Kidney epithelial cell (primary cell): ENCODE data around the gene SLC22A6. TPM values are rescaled to one million over a fixed set of nuclear protein-coding genes. Genes with fewer than 3 reads are reported as not detected.

Source experiments
- DNase-seq: peaks from one replicate; pipeline ENCODE4 v3.0.0-alpha.2; 2010; ENCODE audit warnings: low read depth
- H3K27me3 ChIP-seq: 2 replicates; pipeline ENCODE4 v1.6.0; 2011; ENCODE audit warnings: low read length; ENCODE audit not compliant: control insufficient read depth, insufficient read depth
- H3K36me3 ChIP-seq: 2 replicates; pipeline ENCODE4 v1.5.1; 2011; ENCODE audit warnings: low read length; ENCODE audit not compliant: control insufficient read depth, insufficient read depth
- H3K4me3 ChIP-seq: 2 replicates; pipeline ENCODE4 v1.5.1; 2011; ENCODE audit warnings: low read depth, mild to moderate bottlenecking, control low read depth, low read length
- CTCF ChIP-seq: IDR thresholded peaks from 2 replicates; pipeline ENCODE4 v1.5.1; 2011; ENCODE audit warnings: mild to moderate bottlenecking, moderate library complexity, low read length, control low read depth, inconsistent platforms; ENCODE audit not compliant: insufficient read depth, poor library complexity, severe bottlenecking
- total RNA-seq: library from RNA; depleted of rRNA; stranded (reverse); fragments of >200 nt; gene quantifications from 2 replicates; pipeline ENCODE4 v1.2.3, GENCODE V29; 2015

Gene SLC22A6
- total RNA-seq, 1 donor from 2014 or later: not detected

DNA sequence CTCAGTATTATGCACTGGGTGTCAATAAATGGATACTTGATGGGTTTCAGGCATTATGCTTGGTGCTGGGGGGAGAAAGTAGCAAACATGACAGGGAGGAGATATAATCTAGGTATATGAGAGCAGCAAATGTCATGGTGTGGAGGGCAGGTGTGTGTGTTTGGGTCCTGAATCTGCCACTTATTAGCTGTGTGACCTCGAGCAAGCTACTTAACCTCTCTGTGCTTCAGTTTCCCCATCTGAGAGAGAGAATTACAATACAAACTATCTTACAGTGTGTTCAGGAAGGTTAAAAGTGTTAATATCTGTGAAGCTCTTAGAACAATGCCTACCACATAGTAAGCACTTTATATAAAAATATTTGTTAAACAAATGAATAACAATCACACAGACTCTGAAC, 28.1 kb upstream of the SLC22A6 start:
- no peak for DNase-seq
- no peaks in the 10 kb centered on the region for H3K27me3 ChIP-seq
- H3K36me3 ChIP-seq: no peaks in the 10 kb centered on the region
- H3K4me3 ChIP-seq: no peak overlapping the region
- TF ChIP-seq CTCF: no peak

GRCh38 chr11:63012430-63012829, 27.7 kb upstream of the SLC22A6 start:
- DNase-seq: no peak
- Histone ChIP-seq H3K4me3 (no peak overlapping the region), H3K27me3 (no peaks in the 10 kb centered on the region), H3K36me3 (no peaks in the 10 kb centered on the region)
- no peak for TF ChIP-seq CTCF

DNA sequence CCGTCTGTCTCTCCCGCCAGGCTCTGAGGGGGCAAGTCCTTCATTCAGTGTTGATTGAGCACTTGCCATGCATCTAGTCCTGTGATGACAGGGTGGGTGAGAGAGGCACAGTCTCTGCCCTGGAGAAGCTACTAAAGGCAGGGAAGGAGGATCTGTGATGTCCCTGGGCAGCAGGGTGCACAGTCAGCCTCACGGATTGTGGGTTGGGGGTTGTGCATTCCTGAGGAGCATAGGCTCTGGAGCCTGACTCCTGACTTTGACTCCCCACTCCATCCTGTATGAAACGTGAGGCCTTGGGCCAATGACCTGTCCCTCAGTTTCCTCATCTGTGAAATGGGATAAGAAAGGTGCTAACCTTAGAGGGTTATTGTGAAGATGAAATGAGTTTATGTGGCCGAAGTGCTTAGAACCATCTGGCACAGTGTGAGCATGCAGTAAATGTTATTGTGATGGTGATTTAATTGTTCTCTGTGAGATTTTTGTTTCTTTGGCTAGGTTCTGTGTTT, 26.2 kb upstream of the SLC22A6 start:
- TF ChIP-seq CTCF: no peak
- no peaks in the 10 kb centered on the region for H3K27me3 ChIP-seq
- DNase-seq: no peak
- H3K4me3 ChIP-seq: no peak overlapping the region
- H3K36me3 ChIP-seq: no peaks in the 10 kb centered on the region

DNA sequence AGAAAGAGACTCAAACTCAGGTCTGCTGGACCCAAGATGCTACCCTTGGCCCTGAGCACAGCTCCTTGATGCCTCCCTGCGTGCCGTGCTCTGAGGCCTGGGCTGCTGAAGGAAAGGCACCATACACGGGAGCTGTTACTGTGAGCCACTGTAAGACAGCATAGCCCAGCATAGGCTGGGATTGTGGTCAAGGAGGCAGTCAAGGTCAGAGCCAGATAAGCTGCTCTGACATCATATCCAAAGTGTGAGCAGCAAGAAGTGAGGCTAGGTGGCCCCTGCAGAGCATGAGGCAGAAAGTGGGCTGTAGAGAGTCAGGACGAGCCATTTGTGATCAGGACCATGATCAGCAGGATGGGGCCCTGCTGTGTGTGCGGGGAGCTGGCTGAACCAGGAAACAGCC, 23.2 kb upstream of the SLC22A6 start:
- Histone ChIP-seq H3K27me3 (no peaks in the 10 kb centered on the region), H3K36me3 (no peaks in the 10 kb centered on the region), H3K4me3 (no peak overlapping the region)
- DNase-seq: no peak
- no peak for TF ChIP-seq CTCF

DNA sequence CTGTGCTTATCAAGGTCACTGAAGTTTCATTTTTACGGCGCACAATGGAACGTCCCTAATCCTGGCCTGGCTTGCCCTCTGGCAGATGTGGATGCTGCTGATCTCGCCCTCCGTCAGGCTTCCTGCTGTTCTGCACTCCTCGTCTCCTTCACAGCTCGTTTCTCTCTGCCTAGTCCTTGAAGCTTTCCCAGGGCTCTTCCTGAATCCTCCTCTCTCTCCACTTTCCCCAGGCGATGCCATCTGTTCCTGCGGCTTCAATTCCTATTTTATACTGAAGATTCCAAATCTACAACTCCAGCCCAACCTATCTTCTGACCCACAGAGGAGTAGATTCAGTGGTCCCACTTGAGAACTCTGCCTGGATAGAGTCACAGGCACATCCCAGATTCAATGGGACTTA, 16.7 kb upstream of the SLC22A6 start:
- H3K4me3 ChIP-seq: no peak overlapping the region
- no peaks in the 10 kb centered on the region for H3K27me3 ChIP-seq
- DNase-seq: no peak
- TF ChIP-seq CTCF: no peak
- H3K36me3 ChIP-seq: no peaks in the 10 kb centered on the region

- TF ChIP-seq CTCF: no peak
- no peak for DNase-seq
- Histone ChIP-seq H3K4me3 (no peak overlapping the region), H3K27me3 (no peaks in the 10 kb centered on the region), H3K36me3 (no peaks in the 10 kb centered on the region)
These were observed 14.9 kb upstream of the SLC22A6 start for GRCh38 chr11:62999649-63000048.
